Astrocyte of the hippocampus (primary cell): ENCODE measurements around the gene CROCC.

Experiments used
- DNase-seq: peaks from one replicate; pipeline ENCODE4 v3.0.0; 2011; ENCODE audit warnings: low read depth, low spot score

CROCC gene

GRCh38 chr1:16982902-16983301, 61.2 kb downstream of the CROCC start:
- DNase-seq, result no peak

DNA sequence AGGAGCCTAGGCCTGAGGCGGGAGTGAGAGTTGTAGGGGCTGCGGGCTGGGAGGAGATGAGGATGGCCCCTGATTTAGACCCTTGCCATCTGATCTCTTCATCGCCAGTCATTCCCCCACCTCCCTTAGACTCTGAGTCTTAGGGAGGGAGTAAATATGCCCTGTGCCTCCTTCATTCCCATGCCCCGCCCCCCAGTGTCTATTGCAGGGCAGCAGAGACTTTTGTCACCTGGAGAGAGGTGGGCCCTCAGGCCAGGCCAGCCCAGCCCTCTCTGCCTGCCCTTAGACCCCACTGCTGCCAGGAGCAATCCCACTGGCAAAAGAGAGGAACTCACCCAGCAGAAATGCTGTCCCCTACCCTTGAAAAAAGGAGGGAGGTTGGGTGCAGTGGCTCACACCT, 61.9 kb downstream of the CROCC start:
- no peak for DNase-seq

- peak; percentile 92 for DNase-seq
Measured at GRCh38 chr1:16984717-16985116, 63.0 kb downstream of the CROCC start.

GRCh38 chr1:16986113-16986512, 64.4 kb downstream of the CROCC start:
- DNase-seq, result no peak

- DNase-seq, result no peak
Measured at GRCh38 chr1:16986560-16986959, 64.8 kb downstream of the CROCC start.

GRCh38 chr1:16986962-16987361, 65.2 kb downstream of the CROCC start:
- no peak for DNase-seq

DNA sequence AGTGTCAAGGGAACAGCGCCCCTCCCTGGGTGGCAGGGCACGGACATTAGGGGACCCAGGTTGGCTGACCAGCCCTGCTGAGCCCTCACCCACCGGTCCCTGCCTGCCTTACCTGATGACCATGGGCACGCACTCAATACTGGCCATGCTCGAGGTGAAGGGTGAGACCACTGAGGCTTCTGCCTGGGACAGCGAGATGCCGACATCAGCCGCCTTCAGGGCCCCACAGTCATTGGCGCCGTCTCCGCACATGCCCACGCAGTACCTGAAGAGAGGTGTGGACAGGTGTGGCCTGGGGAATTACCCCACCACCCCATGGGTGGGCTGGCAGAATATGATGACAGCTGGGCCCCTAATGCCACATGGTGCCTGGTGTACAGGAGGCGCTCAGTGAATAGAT, 66.5 kb downstream of the CROCC start:
- DNase-seq, result no peak

DNA sequence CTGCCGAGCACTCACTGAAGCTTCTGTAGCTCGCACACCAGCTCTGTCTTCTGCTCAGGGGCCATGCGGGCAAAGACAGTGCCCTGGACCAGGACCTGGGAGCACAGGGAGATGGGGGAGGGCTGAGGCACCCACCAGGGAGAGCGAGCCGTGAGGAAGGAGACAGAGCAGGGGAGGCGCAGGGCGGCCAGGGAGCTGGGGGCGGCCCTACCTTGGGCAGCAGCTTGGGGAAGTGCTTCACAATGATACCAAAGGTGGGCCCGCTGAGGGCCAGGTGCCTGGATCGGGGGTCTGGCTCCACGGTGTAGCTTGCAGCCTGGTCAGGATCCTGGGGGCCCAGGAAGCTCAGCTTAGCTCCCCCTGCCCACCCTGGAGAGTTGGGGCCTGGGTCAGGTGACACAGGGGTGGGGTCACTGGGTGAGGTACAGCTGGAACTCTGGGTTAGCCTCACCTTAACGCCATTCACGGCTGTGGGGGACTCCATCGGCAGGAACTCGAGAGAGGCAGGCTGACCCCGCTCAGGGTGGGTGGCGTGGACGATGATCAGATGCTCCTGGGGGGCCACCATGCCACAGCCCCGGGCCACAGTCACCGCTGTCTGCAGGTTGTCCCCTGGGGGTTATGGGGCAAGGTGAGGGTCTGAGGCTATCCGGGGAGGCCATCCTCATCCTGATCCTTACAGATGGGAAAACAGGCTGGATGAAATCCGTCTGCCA, 68.1 kb downstream of the CROCC start:
- DNase-seq, result no peak

GRCh38 chr1:16991571-16991970, 69.8 kb downstream of the CROCC start:
- DNase-seq, result no peak

- no peak for DNase-seq
Measured at GRCh38 chr1:16992102-16992501, 70.4 kb downstream of the CROCC start.

DNA sequence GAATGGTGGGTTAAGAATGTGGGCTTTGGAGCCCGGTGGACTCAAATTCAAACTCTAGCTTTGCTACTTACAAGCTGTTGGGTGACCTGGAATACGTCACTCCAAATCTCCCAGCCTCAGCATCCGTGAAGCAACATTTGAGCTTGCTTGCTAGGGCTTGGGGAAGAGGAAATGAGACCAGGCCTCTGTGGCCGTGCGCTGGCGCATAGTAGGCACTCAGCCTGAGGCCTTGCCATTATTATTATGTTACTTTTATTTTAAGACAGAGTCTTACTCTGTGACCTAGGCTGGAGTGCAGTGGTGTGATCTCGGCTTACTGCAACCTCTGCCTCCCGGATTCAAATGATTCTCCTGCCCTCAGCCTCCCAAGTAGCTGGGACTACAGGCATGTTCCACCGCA, 70.9 kb downstream of the CROCC start:
- no peak for DNase-seq

- no peak for DNase-seq
Measured at GRCh38 chr1:16993521-16994038, 71.8 kb downstream of the CROCC start.

DNA sequence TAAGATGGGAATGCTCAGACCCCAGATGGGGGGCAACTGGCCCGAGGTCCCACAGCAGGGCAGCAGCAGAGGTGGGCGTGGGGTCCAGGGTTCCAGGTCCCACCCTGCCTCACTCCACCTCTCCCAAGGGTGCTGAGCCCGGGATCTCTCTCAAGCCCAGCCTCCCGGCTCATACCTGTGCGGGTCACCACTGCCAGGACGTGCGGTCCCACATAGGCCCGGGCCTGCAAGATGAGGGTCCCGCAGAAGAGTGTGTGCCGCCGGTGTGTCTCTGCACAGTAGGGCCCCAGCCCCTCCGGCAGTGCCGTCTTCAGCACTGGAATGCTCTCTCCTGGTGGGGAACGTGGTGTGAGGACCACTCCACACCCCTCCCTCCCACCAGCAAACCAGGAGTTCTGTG, 75.1 kb downstream of the CROCC start:
- no peak for DNase-seq

DNA sequence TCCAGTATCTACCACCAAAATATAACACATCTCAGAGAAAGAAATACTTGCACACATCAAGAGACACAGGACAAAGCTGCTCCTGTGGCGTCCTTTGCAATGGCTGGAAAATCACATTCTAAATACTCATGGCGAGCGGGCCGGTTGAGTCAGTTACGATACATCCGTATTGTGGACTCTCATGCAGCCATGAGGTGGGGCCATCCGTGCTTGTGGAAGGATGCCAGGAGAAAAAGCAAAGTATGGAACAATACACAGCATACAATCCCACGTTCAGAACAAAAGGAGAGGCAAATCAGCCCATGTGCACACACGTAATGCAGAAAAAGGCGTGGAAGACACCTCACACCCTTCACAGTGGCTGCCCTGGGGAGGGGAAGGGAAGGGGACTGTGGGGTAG, 76.9 kb downstream of the CROCC start:
- peak; percentile 36 for DNase-seq

GRCh38 chr1:16999863-17000262, 78.1 kb downstream of the CROCC start:
- no peak for DNase-seq

DNA sequence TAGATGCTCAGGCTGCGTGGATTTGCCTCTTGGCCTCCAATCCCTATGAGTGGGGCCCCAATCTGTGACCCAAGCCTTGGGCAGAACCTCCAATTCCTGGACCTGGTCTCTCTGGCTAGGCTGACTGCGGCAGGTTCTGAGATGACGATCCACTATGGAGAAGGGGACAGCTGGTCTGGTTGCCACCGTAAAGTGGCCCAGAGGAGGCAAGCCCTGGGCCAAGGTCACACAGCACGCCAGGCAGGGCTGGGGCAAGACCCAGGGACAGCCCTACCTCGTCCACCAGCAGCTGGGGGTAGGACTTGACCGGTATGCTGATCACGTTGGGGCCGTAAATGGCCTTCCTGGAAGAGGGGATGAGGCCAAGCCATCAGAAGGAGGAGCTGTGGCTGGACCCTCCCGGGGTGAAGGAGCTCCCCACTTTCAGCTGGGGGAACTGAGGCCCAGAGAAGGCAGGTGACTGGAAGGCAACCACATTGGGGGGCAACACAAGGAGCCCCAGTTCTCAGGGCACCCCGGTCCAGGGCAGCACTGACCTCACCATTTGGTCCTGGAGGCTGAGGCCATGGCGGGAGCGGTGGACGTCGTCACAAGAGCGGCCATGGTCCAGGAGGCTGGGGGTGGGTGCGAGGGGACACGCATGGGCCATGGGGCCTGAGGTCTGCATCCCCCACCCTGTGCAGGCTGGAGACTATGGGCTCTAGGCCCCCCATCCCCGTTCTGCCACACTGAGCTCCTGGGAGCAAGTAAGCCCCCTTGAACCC, 80.2 kb downstream of the CROCC start:
- DNase-seq, result no peak

- DNase-seq, result no peak
Measured at GRCh38 chr1:17002524-17002902, 80.8 kb downstream of the CROCC start.

- no peak for DNase-seq
Measured at GRCh38 chr1:17004466-17005364, 83.0 kb downstream of the CROCC start.

DNA sequence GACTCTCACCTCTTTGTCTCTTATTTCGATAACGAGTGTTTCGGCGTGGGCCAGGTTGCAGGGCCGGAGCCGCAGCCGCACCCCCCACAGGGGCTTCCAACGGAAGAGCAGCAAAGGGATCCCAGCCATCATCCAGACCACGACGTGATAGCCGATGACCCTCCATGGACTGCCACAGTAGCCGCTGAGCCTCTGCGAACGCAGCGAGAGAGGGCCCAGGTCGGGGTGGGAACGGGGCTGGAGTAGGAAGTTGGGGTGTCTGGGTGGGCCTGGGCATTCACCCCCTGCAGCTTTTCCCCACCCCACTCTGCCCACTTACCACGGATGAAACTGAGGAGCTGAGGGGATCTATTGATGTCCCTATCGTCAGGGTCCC, 83.6 kb downstream of the CROCC start:
- no peak for DNase-seq

GRCh38 chr1:17007121-17007520, 85.4 kb downstream of the CROCC start:
- DNase-seq, result peak; percentile 49

DNA sequence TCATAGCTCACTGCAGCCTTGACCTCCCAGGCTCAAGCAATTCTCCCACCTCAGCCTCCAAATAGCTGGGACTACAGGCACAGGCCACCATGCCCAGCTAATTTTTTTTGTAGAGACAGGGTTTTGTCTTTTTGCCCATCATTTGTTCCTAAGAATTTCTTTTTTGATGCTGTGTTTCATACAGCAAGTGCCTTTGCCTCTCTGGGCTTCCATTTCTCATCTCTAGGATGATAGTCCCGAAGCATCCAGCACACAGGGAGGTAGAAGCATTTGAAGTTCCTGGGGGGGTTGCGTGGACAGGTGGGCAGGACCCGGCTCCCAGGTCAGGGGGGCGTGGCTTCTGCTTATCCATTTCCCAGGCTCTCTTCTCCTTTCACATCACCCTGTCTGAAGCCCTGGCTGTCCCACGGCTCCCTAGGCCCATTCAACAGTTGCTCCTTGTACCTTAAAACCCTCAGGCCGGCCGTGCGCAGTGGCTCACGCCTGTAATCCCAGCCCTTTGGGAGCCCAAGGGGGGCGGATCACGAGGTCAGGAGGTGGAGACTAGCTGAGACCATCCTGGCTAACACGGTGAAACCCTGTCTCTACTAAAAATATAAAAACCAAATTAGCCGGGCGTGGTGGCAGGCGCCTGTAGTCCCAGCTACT, 86.6 kb downstream of the CROCC start:
- no peak for DNase-seq

DNA sequence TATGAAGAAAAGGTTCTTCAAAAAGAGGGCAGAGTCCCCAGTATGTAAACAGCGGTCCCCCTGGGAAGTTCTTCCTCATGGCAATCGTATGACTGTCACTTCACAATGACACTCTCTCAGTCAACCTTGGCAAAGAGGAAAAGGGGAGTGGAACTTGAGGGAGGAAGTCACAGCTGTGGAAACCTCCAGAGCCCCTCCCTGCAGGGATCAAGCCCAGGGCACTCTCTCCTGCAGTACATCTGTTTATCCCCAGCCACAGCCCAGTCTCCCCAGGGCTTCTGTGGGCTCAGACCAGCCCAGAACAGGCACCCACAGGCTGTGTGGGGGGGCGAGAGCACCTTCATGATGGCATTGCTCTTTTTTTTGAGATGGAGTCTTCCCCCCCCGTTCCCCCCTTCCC, 88.0 kb downstream of the CROCC start:
- no peak for DNase-seq
